22Rv1 (cell line): ENCODE results near the gene C1orf159.

ENCODE experiments used
- H3K27ac ChIP-seq: fragments of 450-650 bp; 2 replicates; pipeline ENCODE4 v1.5.1; 2017
- CTCF ChIP-seq: fragments of 450-650 bp; IDR thresholded peaks from 2 replicates; pipeline ENCODE4 v1.5.1; 2017; ENCODE audit warnings: mild to moderate bottlenecking
- ZFX ChIP-seq: fragments of 450-650 bp; IDR thresholded peaks from 2 replicates; pipeline ENCODE4 v1.6.1; 2017; ENCODE audit warnings: antibody characterized with exemption, borderline replicate concordance

Gene C1orf159

GRCh38 chr1:1069711-1070676, 45.9 kb downstream of the C1orf159 start:
- H3K27ac ChIP-seq = peak overlapping the region; percentile 91
- TF ChIP-seq CTCF (no peak), ZFX (no peak)

GRCh38 chr1:1069056-1069710, 46.7 kb downstream of the C1orf159 start:
- peak overlapping the region; percentile 91 for H3K27ac ChIP-seq
- TF ChIP-seq CTCF = no peak
- no peak for TF ChIP-seq ZFX

- peak overlapping the region; percentile 91 for H3K27ac ChIP-seq
- TF ChIP-seq CTCF (no peak), ZFX (no peak)
Measured at GRCh38 chr1:1068517-1069055, 47.3 kb downstream of the C1orf159 start.

GRCh38 chr1:1067860-1068516, 47.9 kb downstream of the C1orf159 start:
- TF ChIP-seq CTCF = no peak
- no peak for TF ChIP-seq ZFX
- peak overlapping the region; percentile 91 for H3K27ac ChIP-seq

GRCh38 chr1:1067284-1067859, 48.5 kb downstream of the C1orf159 start:
- H3K27ac ChIP-seq = peak overlapping the region; percentile 91
- TF ChIP-seq ZFX (no peak), CTCF (no peak)

- no peak for TF ChIP-seq CTCF
- no peak for TF ChIP-seq ZFX
- peak overlapping the region; percentile 91 for H3K27ac ChIP-seq
Measured at GRCh38 chr1:1066403-1067283, 49.2 kb downstream of the C1orf159 start.

- H3K27ac ChIP-seq = peak overlapping the region; percentile 25; the same call in 1 of the 2 replicates
Measured at GRCh38 chr1:1065940-1066304, 50.0 kb downstream of the C1orf159 start.
